H1 (cell line): ENCODE results near the gene ELMOD1. TPM values are rescaled to one million over a fixed set of nuclear protein-coding genes. Genes with fewer than 3 reads are reported as not detected.

Experiments
- BRCA1 ChIP-seq: IDR thresholded peaks from 2 replicates; pipeline ENCODE4 v1.6.1; 2012; ENCODE audit warnings: low read depth, low read length, improper control_type of control experiment
- NANOG ChIP-seq: IDR thresholded peaks from 2 replicates; pipeline ENCODE4 v1.6.1; 2011; ENCODE audit warnings: low read length, low read depth, mild to moderate bottlenecking, inconsistent platforms; ENCODE audit not compliant: insufficient read depth, poor library complexity, severe bottlenecking
- PHF8 ChIP-seq: fragments of 200-600 bp; sonication (generic); conservative IDR thresholded peaks from 2 replicates; pipeline ENCODE4 v1.7.1; 2012; ENCODE audit warnings: low read depth, mild to moderate bottlenecking, inconsistent platforms, low read length, moderate library complexity
- RBBP5 ChIP-seq: IDR thresholded peaks from 2 replicates; pipeline ENCODE4 v1.7.1; 2012; ENCODE audit warnings: low read depth, mild to moderate bottlenecking, inconsistent platforms, low read length, moderate library complexity, borderline replicate concordance
- RNF2 ChIP-seq: fragments of 200-900, 300-1000 bp; sonication (generic); IDR thresholded peaks from 2 replicates; pipeline ENCODE4 v1.7.1; 2016; ENCODE audit warnings: borderline replicate concordance, low read depth, mild to moderate bottlenecking, antibody characterized with exemption, low read length; ENCODE audit not compliant: poor library complexity, severe bottlenecking; ENCODE audit errors: missing control alignments
- SRF ChIP-seq: IDR thresholded peaks from 2 replicates; pipeline ENCODE4 v1.6.1; 2011; ENCODE audit warnings: mild to moderate bottlenecking, low read depth, low read length, moderate library complexity
- polyA plus RNA-seq, 7 experiments: library from polyadenylated mRNA; depleted of rRNA in 3 of 7; stranded (reverse) in 5 of 7; unstranded in 2 of 7; fragments of >200 nt in 5 of 7; fragments of 200-250 nt in 2 of 7; gene quantifications; 1 replicate in 5 of 7; 2 replicates in 1 of 7; 4 replicates in 1 of 7; pipeline versions ENCODE4 v1.2.1 to v1.2.3, GENCODE V29; 2011 to 2013; ENCODE audit warnings: missing spikeins in 2 of 7, mixed read lengths in 2 of 7
- total RNA-seq: library from RNA; stranded (reverse); fragmentation: NEBNext Ultra II Directional; extraction: Animal tissue kit (Norgen Biotek cat#: 25700); gene quantifications from 2 replicates; pipeline ENCODE4 v1.2.1, GENCODE V29; 2021

ELMOD1 gene
- total and polyA plus RNA-seq, 2 of the 8 experiments (the other 6 are each of a cell fraction or from before 2014, with no cell fraction given), result 0.47 to 1.6 TPM

DNA sequence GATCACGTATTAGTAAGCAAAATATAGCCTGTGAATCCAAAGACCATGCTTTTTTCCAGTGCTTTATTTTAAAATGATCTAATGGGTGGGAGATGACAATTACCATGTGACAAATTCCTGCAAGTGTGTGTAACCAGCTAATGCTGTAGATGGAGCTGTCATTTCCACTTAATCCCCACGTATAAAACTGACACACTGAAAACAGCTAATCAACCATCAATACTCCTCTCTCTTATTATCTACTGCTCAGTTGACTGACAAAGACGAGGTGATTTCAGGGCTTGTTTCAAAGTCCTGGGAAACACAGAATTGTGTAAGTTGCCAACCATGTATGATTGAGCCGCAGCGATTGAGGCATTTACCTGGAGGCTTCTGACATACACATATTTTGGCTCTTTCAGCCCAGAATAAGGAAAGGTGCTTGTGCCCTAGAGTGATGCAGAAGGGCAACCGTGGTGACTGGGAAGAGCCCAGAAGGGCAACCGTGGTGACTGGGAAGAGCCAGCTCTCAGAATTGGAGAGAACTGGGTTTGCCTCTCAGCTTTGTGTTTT, 111.2 kb downstream of the ELMOD1 start (continued):
- no peak for TF ChIP-seq BRCA1
- no peak for TF ChIP-seq RNF2
- no peak for TF ChIP-seq PHF8
- TF ChIP-seq SRF, result no peak
- no peak for TF ChIP-seq RBBP5
- no peak for TF ChIP-seq NANOG
